22Rv1 (cell line): ENCODE measurements around the gene MZF1.

Source experiments
- H3K27ac ChIP-seq: fragments of 450-650 bp; 2 replicates; pipeline ENCODE4 v1.5.1; 2017
- CTCF ChIP-seq: fragments of 450-650 bp; IDR thresholded peaks from 2 replicates; pipeline ENCODE4 v1.5.1; 2017; ENCODE audit warnings: mild to moderate bottlenecking
- ZFX ChIP-seq: fragments of 450-650 bp; IDR thresholded peaks from 2 replicates; pipeline ENCODE4 v1.6.1; 2017; ENCODE audit warnings: antibody characterized with exemption, borderline replicate concordance

MZF1 gene

GRCh38 chr19:58560921-58561320 is 12.2 kb downstream of the MZF1 start:
- TF ChIP-seq ZFX (no peak), CTCF (no peak)
- peak overlapping the region; percentile 99 for H3K27ac ChIP-seq

GRCh38 chr19:58560007-58560887 is 12.9 kb downstream of the MZF1 start:
- no peak for TF ChIP-seq ZFX
- no peak for TF ChIP-seq CTCF
- H3K27ac ChIP-seq = peak overlapping the region; percentile 99

- peak overlapping the region; percentile 99 for H3K27ac ChIP-seq
- TF ChIP-seq ZFX (no peak), CTCF (no peak)
Observed at GRCh38 chr19:58559275-58560006, 13.7 kb downstream of the MZF1 start.

- H3K27ac ChIP-seq = peak overlapping the region; percentile 99
- TF ChIP-seq ZFX = no peak
- TF ChIP-seq CTCF = no peak
Observed at GRCh38 chr19:58558623-58559274, 14.4 kb downstream of the MZF1 start.

- peak within 1 kb of the TSS; percentile 99 for H3K27ac ChIP-seq
- no peak for TF ChIP-seq CTCF
- no peak for TF ChIP-seq ZFX
Observed at GRCh38 chr19:58558066-58558622, 15.0 kb downstream of the MZF1 start, which contains the start of gene UBE2M. TSS of gene UBE2M (minus strand) at chr19:58558611. CDS start at chr19:58558381, 230 bp downstream.

GRCh38 chr19:58557221-58558065 is 15.7 kb downstream of the MZF1 start:
- peak overlapping the region; percentile 99 for H3K27ac ChIP-seq
- no peak for TF ChIP-seq ZFX
- no peak for TF ChIP-seq CTCF
